ENCODE measurements around the gene MS4A6A.

The MS4A6A gene

GRCh38 chr11:60182541-60183330, at the start of gene MS4A6A:
Gene MS4A6A, minus strand, starts transcription at chr11:60183083. Its CDS starts 1,356 bp downstream, at chr11:60181727.
- no peak within 1 kb of the TSS for H3K4me3 ChIP-seq (ENCODE audit: low read depth, low read length)
- DNase-seq (ENCODE audit: low read depth), result no peak
- no peak for TF ChIP-seq CTCF (IDR thresholded peaks at IDR 0.05; ENCODE audit: control insufficient read depth, extremely low read depth, insufficient read depth)

GRCh38 chr11:60230681-60231080, 47.8 kb upstream of the MS4A6A start:
- no peak for TF ChIP-seq CTCF (IDR thresholded peaks at IDR 0.05; ENCODE audit: control insufficient read depth, extremely low read depth, insufficient read depth)
- DNase-seq (ENCODE audit: low read depth), result no peak
- no peak overlapping the region for H3K4me3 ChIP-seq (ENCODE audit: low read depth, low read length)

- DNase-seq (ENCODE audit: low read depth), result no peak
- no peak for TF ChIP-seq CTCF (IDR thresholded peaks at IDR 0.05; ENCODE audit: control insufficient read depth, extremely low read depth, insufficient read depth)
- H3K4me3 ChIP-seq (ENCODE audit: low read depth, low read length), result no peak overlapping the region
Measured at GRCh38 chr11:60222141-60222540, 39.3 kb upstream of the MS4A6A start.

GRCh38 chr11:60221692-60222091, 38.8 kb upstream of the MS4A6A start:
- DNase-seq (ENCODE audit: low read depth), result no peak
- H3K4me3 ChIP-seq (ENCODE audit: low read depth, low read length), result no peak overlapping the region
- no peak for TF ChIP-seq CTCF (IDR thresholded peaks at IDR 0.05; ENCODE audit: control insufficient read depth, extremely low read depth, insufficient read depth)

GRCh38 chr11:60221181-60221580, 38.3 kb upstream of the MS4A6A start:
- no peak overlapping the region for H3K4me3 ChIP-seq (ENCODE audit: low read depth, low read length)
- no peak for TF ChIP-seq CTCF (IDR thresholded peaks at IDR 0.05; ENCODE audit: control insufficient read depth, extremely low read depth, insufficient read depth)
- DNase-seq (ENCODE audit: low read depth), result no peak

GRCh38 chr11:60214386-60214785, 31.5 kb upstream of the MS4A6A start:
- no peak for TF ChIP-seq CTCF (IDR thresholded peaks at IDR 0.05; ENCODE audit: control insufficient read depth, extremely low read depth, insufficient read depth)
- DNase-seq (ENCODE audit: low read depth), result no peak
- H3K4me3 ChIP-seq (ENCODE audit: low read depth, low read length), result no peak overlapping the region

GRCh38 chr11:60211206-60211605, 28.3 kb upstream of the MS4A6A start:
- no peak overlapping the region for H3K4me3 ChIP-seq (ENCODE audit: low read depth, low read length)
- TF ChIP-seq CTCF (IDR thresholded peaks at IDR 0.05; ENCODE audit: control insufficient read depth, extremely low read depth, insufficient read depth), result no peak
- DNase-seq (ENCODE audit: low read depth), result no peak

Data from LNCaP clone FGC (cell line).